ENCODE data around the gene TENM4. TPM values are rescaled to one million over a fixed set of nuclear protein-coding genes. Genes with fewer than 3 reads are reported as not detected.

TENM4 gene
- total and polyA plus RNA-seq, 2 of the 13 experiments (the other 11 are each of a cell fraction or from before 2014, with no cell fraction given) = not detected

GRCh38 chr11:79049741-79050179, 391.1 kb downstream of the TENM4 start (continued):
- TF ChIP-seq KIAA2018 (CRISPR knock-in tag; IDR thresholded peaks at IDR 0.05; ENCODE audit: borderline replicate concordance) (no peak), ZNF274 (CRISPR knock-in tag; IDR thresholded peaks at IDR 0.05) (no peak), HNF1B (CRISPR knock-in tag; IDR thresholded peaks at IDR 0.05) (peak; percentile 44; the same call in 1 of the 2 replicates), NCOR1 (IDR thresholded peaks at IDR 0.05; ENCODE audit: borderline replicate concordance, low read length) (peak; percentile 38; the same call in 1 of the 2 replicates), TRIM24 (CRISPR knock-in tag; IDR thresholded peaks at IDR 0.05) (no peak), ZNF432 (CRISPR knock-in tag; IDR thresholded peaks at IDR 0.05; ENCODE audit: borderline replicate concordance) (no peak), ZFP41 (CRISPR knock-in tag; IDR thresholded peaks at IDR 0.05; ENCODE audit: borderline replicate concordance) (no peak), TFDP2 (CRISPR knock-in tag; IDR thresholded peaks at IDR 0.05) (no peak), ZNF276 (CRISPR knock-in tag; IDR thresholded peaks at IDR 0.05; ENCODE audit: low read depth) (no peak), MTF1 (CRISPR knock-in tag; IDR thresholded peaks at IDR 0.05) (no peak)

All from HepG2 (cell line).